Left renal pelvis (tissue), 4 donors: ENCODE results near the gene STRN. TPM values are rescaled to one million over a fixed set of nuclear protein-coding genes. Genes with fewer than 3 reads are reported as not detected.
"Not testable (repeated sequence)": the region's sequence is repeated elsewhere in the genome, so short reads cannot be mapped to it uniquely, and the experiment has no call there.

Source experiments
- DNase-seq, 4 donors: peaks; one replicate each; pipeline ENCODE4 v3.0.0-alpha.2; 2013; ENCODE audit warnings: low read depth in 4 of 4, low spot score in 3 of 4
- polyA plus RNA-seq, 4 donors: library from polyadenylated mRNA; unstranded; fragments of 120-200 nt; gene quantifications; one replicate each; pipeline ENCODE4 v1.2.1, GENCODE V29; 2013; ENCODE audit not compliant: insufficient read length in 4 of 4

STRN gene
- polyA plus RNA-seq, 4 donors, result 19.1 to 26.7 (median 21.8) TPM

DNA sequence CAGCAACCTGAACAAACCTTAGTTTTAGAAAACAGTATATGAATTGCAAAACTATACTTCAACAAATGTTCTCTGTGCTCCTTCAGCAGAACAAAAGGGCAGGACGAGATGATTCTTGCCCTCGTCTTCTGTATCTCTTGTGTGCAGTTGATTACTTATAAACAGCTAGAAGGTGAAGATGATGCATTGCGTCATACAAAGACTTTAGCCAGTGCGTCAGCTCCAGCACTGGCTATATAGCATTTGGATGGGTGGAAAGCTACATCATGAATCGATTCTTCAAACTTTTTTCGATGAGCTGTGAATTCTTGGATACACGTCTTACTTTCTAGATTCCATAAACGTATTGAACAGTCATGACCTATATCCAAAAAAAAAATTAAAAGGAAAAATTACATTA is 117.1 kb downstream of the STRN start:
- no peak for DNase-seq

DNA sequence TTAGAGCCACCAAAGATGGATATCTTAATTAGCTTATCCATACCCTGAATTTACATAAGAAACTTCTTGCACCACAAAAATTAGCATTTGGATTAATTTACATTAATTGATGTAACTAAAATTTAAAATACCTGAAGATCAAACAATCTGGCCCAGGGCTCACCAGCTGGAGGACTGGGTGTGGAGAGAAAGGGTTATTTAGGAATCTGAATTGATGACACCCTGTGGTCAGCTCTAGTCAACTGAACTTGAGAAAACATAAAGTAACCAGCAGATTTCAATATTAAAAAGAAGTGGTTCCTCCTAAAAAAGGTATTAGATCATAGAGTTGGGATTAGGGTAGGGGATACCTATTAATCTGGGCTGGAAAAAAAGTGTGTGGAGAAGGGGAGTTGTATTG is 122.5 kb downstream of the STRN start:
- no peak for DNase-seq

DNA sequence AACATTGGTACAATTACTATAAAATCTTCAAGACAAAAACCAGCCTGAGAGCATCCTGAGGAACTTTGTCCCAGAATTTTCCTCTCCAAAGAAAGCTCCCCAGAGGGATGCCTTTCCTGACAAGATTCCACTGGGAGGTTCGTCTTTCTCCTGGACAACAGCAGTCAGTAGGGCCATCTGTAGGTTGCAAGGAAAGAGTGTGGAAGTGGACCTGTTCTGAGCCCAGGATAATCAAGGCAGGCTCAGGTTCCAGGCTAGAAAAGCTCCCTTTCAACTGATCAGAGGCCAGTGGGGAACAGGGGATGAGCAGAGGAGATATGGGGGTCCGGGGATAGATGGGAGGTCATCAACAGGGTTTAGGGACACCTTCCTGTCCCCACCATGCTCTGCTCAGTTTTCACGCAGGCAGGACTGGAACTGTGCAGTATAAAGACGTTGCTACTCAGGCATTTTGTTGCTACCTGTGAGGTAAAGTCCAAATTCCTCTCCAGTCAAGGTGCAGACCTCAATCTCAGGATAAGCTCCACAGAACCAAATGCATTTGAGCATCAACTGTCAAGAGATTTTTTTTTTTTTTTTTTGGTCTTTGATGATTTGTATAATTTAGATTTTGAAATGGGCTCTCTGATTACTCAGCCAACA is 126.2 kb downstream of the STRN start:
- DNase-seq, result no peak

DNA sequence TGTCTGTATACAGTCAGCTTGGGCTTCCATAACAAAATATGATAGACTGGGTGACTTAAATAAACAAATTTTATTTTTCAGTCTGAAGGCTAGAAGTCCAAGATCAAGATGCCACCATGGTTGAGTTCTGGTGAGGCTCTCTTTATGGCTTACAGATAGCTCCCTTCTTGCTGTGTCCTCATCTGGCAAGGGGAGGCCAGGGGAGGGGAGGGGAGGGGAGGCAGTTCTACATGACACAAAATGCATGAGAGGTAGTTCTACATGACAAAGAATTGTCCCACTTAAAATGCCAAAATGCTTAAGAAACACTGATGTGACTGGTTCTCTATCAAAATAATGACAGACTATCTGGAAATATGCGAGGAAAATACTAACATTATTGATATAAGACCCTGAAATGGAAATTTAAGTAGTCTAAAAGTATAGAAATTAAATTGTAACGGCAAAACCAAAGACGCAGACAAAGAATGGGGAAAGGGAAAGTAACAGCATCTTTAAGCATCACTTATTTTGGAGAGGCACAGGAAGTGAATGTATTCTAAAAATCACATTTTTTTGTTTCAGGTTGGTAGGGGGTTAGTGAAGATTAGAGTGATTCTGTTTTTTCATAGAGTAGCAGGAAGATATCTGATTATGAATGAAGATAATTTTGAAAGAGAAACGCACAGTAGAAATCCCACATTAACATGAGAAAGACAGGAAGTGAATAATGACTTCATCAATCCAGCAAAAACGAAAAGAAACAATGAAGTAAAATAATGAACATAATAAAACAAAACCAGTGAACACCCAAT is 131.4 kb downstream of the STRN start:
- DNase-seq, result no peak

DNA sequence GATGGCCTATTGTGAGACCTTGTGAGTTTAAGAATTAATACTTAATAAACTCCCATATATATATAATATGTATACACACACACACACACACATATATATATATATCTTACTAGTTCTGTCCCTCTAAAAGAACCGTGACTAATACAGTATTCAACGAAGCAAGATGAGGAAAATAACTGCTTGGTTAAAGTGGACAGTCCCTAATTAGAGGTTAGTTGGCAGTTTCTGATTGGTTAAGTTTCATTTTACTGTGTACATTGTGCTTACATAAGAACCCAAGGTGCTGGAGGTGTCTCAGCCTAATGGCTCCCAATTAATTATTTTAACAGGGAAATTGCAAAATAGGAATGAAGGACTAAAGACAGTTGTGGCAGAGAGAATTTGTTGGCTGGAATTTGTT is 132.1 kb downstream of the STRN start:
- DNase-seq, result no peak

GRCh38 chr2:36831185-36831584 is 135.2 kb downstream of the STRN start:
- DNase-seq, result no peak

- not testable (repeated sequence) for DNase-seq
These were observed 141.7 kb downstream of the STRN start for GRCh38 chr2:36824683-36825082.

- no peak for DNase-seq
These were observed 142.1 kb downstream of the STRN start for GRCh38 chr2:36824273-36824672.

DNA sequence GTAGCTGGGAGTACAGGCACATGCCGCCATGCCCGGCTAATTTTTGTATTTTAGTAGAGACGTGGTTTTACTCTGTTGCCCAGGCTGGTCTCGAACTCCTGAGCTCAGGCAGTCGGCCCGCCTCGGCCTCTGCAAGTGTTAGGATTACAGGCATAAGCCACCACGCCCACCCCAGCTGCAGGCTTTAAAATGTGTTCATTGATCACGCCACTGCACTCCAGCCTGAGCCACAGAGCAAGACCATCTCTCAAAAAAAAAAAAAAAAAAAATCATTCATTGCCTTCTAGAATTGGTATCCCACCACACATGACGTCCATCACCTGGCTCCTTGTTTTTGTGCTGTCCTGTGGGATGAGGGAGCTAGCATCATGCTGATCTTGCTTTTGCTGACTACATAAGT is 142.5 kb downstream of the STRN start:
- no peak for DNase-seq

- DNase-seq, result peak in 1 of 4 donors; percentile 7
These were observed 145.3 kb downstream of the STRN start for GRCh38 chr2:36820942-36821605.

DNA sequence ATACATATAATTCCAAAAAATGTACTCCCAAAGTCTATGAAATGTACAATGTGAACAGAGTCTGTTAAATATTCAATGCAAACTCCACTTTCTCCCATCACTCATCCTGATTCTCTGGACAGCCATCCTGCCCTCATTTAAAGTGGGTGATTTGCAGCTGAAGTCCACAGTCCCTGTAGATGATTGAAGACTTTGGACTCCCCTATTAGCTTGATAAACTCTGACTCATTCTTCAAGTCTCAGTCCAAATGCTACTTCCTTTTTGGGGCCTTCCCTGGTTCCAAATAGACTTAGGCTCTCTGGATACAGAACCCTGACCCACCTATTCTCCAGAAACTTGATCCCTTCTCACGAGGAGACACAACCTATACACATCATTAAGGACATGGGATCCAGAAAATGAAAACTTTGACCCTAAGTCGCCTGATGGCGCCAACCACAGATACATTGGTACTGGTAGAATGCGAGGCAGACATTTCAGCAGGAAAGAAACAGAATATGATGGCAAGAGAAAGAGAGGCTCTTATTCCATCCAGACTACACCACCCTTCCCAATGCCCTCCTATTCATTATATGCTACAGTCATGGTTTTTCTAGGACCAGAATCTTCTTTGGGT is 147.1 kb downstream of the STRN start:
- DNase-seq, result no peak

DNA sequence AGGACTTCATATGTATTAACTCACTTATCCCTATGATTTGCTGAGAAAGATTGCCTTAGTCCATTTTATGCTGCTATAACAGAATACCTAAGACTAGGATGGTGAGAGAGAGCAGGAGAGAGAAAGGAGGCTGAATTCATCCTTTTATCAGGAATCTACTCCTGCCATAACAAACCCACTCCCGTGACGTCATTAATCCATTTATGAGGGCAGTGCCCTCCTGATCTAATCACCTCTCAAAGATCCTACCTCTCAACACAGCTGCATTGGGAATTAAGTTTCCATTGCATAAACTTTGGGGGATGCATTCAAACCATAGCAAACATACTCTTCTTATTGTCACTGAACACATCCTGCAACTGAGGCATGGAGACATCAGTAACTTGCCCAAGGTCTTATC is 147.8 kb downstream of the STRN start:
- no peak for DNase-seq

DNA sequence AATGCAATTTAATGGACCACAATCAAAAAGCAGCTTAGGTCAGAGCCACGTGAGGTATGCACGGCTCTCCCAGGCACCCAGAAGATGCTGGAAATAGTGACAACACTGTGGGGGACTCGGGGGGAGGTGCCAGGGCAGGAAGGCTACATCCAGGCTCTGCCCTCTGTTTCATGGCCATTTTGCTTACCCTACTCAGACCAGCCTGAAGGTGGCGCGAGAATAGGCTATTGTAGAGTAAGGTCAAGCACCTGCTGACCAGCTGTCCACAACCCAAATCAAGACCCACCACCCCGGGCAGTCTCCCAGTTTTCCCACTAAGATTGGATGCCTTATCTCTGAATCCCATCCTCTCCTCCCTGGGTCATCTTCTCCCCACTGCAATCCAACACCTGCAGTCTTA is 154.1 kb downstream of the STRN start:
- DNase-seq, result no peak

- DNase-seq, result no peak
These were observed 155.3 kb downstream of the STRN start for GRCh38 chr2:36811071-36811470.

GRCh38 chr2:36809069-36809445 is 157.3 kb downstream of the STRN start:
- no peak for DNase-seq

DNA sequence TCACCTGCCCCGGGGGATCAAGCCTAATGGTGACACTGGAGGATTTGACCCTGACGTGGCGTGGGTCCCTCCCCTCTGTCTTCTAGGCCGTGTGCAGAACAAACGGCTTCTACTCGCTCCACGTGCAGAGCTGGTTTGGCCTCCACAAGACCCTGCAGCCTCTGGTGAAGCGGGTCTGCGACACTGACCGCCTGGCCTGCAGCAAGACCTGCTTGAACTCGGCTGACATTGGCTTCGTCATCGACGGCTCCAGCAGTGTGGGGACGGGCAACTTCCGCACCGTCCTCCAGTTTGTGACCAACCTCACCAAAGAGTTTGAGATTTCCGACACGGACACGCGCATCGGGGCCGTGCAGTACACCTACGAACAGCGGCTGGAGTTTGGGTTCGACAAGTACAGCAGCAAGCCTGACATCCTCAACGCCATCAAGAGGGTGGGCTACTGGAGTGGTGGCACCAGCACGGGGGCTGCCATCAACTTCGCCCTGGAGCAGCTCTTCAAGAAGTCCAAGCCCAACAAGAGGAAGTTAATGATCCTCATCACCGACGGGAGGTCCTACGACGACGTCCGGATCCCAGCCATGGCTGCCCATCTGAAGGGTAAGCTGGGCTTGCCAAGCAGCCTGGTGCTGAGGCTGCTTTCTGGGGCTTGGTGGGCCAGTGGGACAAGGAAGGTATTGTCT is 157.8 kb downstream of the STRN start:
- no peak for DNase-seq

DNA sequence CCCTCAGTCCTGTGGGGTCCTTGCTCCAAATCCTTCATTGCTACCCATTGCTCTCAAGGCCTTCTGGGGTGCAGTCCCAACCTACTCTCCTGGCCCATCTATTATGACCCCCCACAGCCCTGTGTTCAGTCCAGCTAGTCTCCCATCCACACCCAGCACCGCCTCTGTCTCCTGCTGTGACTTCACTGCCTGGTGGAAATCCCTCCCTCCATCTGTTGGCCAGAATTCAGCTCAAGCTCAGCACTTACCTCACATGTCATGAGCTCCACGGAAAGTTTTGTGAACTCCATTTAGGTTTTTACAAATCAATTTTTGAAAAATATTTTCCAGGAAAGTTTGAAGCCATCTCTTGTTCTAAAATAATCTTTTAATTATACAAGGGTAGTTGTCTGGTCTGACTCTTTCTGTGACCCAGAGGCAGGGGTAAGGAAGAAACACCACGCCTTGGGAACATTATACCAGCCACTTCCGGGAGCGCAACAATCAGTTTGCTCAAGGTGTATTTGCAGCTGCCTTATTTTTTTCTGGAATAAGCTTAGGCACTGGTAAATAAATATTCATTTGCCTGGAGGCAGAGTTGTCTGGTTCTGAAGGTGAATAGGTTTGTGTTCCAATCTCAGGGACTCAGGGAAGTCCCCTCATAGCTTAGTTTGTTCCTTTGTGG is 159.0 kb downstream of the STRN start:
- DNase-seq, result no peak

DNA sequence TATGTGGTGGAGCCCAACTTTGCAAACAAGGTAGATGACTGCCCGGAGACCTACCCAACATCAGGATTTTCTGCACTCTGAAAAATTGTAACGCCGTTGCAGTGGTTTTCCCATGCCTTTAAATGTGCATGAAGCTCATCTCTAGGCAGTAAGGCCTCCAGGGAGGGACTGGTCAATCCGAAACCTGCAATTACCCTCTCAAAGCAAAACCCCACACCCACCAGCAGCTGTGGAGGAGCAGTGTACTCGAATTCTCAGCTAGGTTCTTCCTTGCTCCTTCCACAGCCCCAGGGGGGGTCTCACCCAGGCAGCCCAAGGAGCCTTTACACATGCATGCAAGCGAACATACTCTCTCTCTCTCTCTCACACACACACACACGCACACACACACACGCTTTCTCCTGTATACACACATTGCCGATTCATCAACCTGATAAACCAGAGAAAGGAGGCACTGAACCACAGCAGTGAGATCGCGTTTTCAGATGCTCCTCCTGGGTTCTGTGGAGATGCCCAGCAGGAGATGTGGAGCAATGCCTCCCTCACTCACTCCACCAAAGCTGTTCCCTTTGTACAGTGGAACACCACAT is 160.6 kb downstream of the STRN start:
- no peak for DNase-seq

DNA sequence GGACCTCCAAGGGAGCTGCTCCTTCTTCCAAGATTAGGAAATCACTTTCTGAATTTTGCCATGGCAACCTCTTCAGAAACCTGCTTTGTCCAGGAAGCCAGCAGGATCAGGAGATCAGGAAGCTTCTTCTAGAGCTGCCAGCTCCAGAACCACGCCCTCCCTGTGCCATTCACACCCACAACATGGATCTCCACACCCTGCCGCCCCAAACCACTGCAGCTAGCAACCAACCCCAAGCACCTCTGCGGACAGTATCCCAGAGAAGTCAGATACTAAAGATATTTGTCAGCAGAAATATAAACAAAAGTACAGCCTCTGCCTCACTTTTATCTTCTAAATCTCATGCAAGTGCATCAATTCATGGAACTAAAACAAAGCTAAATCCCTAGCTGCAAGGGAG is 163.4 kb downstream of the STRN start:
- DNase-seq, result no peak

GRCh38 chr2:36801088-36801487 is 165.2 kb downstream of the STRN start:
- no peak for DNase-seq
